ENCODE data around the gene ATP9A. TPM values are rescaled to one million over a fixed set of nuclear protein-coding genes. Genes with fewer than 3 reads are reported as not detected.

ATP9A gene
- total RNA-seq, 4 donors from 2014 or later = 36.1 to 47.4 (median 38.1) TPM

- no peaks in the 10 kb centered on the region for H3K36me3 ChIP-seq
- H3K9me3 ChIP-seq = no peaks in the 10 kb centered on the region
- no peak overlapping the region for H3K27ac ChIP-seq
- peaks cover 0 to 5% (median 0%) of the 10 kb centered on the region in 4 donors for H3K4me1 ChIP-seq
- no peak for DNase-seq (ENCODE audit: low spot score in 2 of 2)
- no peaks in the 10 kb centered on the region for H3K27me3 ChIP-seq
- TF ChIP-seq CTCF (IDR thresholded peaks at IDR 0.05) (no peak), EP300 (IDR thresholded peaks at IDR 0.05) (peak in 1 of 2 donors; percentile 31)
- no peak overlapping the region for H3K4me3 ChIP-seq
- WGBS, 2 donors = 70 to 71% methylated on average over 11 of the region's 11 CpGs
Observed at GRCh38 chr20:51554538-51555165, 213.5 kb downstream of the ATP9A start.

GRCh38 chr20:51553897-51554486 is 214.2 kb downstream of the ATP9A start:
- Histone ChIP-seq H3K4me1 (peaks cover 0 to 5% (median 0%) of the 10 kb centered on the region in 4 donors), H3K36me3 (no peaks in the 10 kb centered on the region), H3K4me3 (no peak overlapping the region), H3K9me3 (no peaks in the 10 kb centered on the region), H3K27ac (no peak overlapping the region), H3K27me3 (no peaks in the 10 kb centered on the region)
- no peak for DNase-seq (ENCODE audit: low spot score in 2 of 2)
- WGBS, 2 donors = 70 to 71% methylated on average over 8 of the region's 8 CpGs
- TF ChIP-seq CTCF (IDR thresholded peaks at IDR 0.05) = no peak
- TF ChIP-seq EP300 (IDR thresholded peaks at IDR 0.05) = no peak

GRCh38 chr20:51551186-51551585 is 217.0 kb downstream of the ATP9A start:
- TF ChIP-seq POLR2A (IDR thresholded peaks at IDR 0.05) (no peak), EP300 (IDR thresholded peaks at IDR 0.05) (no peak), CTCF (IDR thresholded peaks at IDR 0.05) (no peak)
- Histone ChIP-seq H3K4me1 (peaks cover 0 to 5% (median 0%) of the 10 kb centered on the region in 4 donors), H3K27me3 (no peaks in the 10 kb centered on the region), H3K27ac (no peak overlapping the region), H3K36me3 (no peaks in the 10 kb centered on the region), H3K9me3 (no peaks in the 10 kb centered on the region), H3K4me3 (no peak overlapping the region)
- WGBS, 2 donors = 92 to 94% methylated on average over 3 of the region's 3 CpGs
- DNase-seq (ENCODE audit: low spot score in 2 of 2) = no peak

- H3K27me3 ChIP-seq = no peaks in the 10 kb centered on the region
- H3K9me3 ChIP-seq = no peaks in the 10 kb centered on the region
- H3K36me3 ChIP-seq = no peaks in the 10 kb centered on the region
- 98% methylated on average over 4 of the region's 4 CpGs for WGBS, 2 donors
- H3K4me3 ChIP-seq = no peak overlapping the region
- H3K27ac ChIP-seq = no peak overlapping the region
- no peaks in the 10 kb centered on the region for H3K4me1 ChIP-seq
- no peak for DNase-seq (ENCODE audit: low spot score in 2 of 2)
- TF ChIP-seq EP300 (IDR thresholded peaks at IDR 0.05) (no peak), CTCF (IDR thresholded peaks at IDR 0.05) (no peak), POLR2A (IDR thresholded peaks at IDR 0.05) (no peak)
Observed at GRCh38 chr20:51549474-51549873, 218.7 kb downstream of the ATP9A start.

- H3K4me3 ChIP-seq = no peak overlapping the region
- H3K4me1 ChIP-seq = peaks cover 0 to 5% (median 2%) of the 10 kb centered on the region in 4 donors
- DNase-seq (ENCODE audit: low spot score in 2 of 2) = no peak
- H3K9me3 ChIP-seq = no peaks in the 10 kb centered on the region
- TF ChIP-seq POLR2A (IDR thresholded peaks at IDR 0.05) (no peak), EP300 (IDR thresholded peaks at IDR 0.05) (no peak), CTCF (IDR thresholded peaks at IDR 0.05) (no peak)
- H3K36me3 ChIP-seq = no peaks in the 10 kb centered on the region
- no peak overlapping the region for H3K27ac ChIP-seq
- 93 to 96% methylated on average over 7 of the region's 7 CpGs for WGBS, 2 donors
- peaks cover 0 to 5% of the 10 kb centered on the region in 2 donors for H3K27me3 ChIP-seq
Observed at GRCh38 chr20:51547951-51548350, 220.2 kb downstream of the ATP9A start.

Measured in tibial nerve (tissue), 4 donors.